HG02885 (cell line): ENCODE results near the gene GNAS.
A peak's percentile ranks its signal among the peaks of the same experiment; 100 is the strongest.

ENCODE experiments used
- ATAC-seq: cut with Tn5 transposase; IDR thresholded peaks from one replicate; pipeline ENCODE4 v1.9.1; 2021; ENCODE audit warnings: mild to moderate bottlenecking; ENCODE audit not compliant: unreplicated experiment, poor library complexity

The GNAS gene

DNA sequence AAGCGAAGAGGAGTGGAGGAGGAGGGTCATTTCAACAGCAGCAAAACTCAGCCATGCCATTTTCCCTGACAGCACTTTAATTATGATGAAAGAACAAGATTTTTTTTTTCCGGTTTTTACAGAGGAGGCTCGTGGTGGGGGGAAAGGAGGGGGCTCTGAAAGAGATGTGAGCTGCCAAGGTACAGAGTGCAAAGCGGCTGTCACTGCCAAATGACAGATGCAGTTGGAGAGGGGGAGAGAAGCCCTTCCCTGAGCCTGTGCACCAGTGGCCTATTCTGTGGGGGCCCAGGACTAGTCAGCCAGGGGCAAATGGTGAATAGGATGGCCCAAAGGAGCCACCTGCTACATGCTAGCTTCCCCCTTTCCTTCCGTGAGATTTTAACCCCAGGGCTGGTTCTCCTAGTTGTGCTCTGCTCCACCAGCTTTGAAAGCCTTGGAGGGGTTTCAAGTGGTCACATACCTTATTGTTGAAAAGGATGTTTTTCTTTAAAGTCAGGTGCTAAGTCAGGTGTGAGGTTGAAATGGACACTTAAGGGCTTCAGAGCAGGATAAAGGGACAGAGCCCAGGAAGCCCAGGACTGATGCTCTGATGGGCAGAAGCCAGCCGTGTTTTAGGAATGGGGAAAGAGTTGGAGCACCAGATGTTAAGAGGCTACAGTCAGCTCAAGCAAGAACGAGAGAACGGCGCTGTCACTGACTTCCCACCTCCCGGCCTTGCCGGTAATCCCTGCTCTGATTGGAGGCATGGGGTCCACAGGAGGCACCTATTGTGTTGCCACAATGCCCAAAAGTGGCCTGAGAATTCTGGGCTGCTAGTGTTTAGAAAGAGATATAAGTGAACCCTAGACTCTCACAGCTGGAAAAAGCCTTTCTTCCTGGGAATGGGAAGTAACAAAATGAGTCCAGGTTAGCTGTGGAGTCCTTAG, 24.8 kb downstream of the GNAS start:
- no peak for ATAC-seq

DNA sequence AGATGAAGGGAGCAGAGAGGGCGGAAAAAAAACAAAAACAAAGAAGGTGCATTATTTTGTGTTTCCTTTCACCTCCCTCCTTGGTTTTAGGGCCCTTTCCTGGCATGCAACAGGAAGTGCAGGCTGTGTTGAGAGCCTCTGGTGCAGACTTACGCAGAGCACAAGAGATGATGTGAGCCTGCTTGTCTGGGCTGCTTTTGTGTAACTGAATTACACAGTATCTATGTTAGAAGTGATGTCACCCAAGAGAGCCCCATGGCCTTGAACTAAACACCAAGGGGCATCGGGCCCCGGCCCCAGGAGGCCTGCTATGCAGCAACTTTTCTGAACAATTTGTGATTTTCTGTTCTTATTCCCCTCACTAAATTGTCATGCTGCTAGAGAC, 25.5 kb downstream of the GNAS start:
- ATAC-seq: no peak

DNA sequence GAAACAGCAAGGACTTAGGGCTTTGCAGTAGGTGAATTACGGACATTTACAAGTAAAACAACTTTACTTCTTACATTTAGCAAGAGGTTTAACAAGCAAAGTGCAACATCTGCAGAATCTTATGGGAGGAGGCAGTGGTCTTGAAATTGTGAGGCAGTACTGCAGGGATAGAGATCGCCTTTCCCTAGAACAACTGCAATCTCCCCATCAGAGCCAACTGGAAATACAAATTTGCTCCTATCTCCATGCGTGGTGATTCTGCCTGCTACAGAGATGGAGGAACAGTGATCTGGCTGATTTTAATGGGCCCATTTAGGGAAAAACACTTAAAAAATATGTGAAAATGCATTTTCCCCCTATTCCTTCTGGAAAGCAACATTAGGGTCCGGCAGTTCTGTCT, 25.9 kb downstream of the GNAS start:
- no peak for ATAC-seq

DNA sequence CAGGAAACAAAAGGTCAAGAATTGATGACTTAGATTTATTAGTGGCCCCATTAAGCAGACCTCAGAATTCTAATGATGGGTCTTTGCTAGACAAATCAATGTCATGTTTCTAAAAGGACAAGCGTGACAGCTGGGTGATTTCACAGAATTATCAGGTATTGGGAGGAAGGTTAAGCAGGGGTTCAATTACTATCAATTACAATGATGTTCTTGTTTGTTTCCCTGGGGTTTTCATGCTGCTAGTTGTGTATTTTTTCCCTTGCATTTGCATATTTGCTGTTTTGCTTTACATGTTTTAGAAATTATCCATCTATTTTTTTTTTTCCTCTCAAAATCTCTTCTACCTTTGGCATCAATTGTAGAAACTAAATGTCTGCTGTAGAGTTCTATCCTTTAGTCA, 27.9 kb downstream of the GNAS start:
- no peak for ATAC-seq

DNA sequence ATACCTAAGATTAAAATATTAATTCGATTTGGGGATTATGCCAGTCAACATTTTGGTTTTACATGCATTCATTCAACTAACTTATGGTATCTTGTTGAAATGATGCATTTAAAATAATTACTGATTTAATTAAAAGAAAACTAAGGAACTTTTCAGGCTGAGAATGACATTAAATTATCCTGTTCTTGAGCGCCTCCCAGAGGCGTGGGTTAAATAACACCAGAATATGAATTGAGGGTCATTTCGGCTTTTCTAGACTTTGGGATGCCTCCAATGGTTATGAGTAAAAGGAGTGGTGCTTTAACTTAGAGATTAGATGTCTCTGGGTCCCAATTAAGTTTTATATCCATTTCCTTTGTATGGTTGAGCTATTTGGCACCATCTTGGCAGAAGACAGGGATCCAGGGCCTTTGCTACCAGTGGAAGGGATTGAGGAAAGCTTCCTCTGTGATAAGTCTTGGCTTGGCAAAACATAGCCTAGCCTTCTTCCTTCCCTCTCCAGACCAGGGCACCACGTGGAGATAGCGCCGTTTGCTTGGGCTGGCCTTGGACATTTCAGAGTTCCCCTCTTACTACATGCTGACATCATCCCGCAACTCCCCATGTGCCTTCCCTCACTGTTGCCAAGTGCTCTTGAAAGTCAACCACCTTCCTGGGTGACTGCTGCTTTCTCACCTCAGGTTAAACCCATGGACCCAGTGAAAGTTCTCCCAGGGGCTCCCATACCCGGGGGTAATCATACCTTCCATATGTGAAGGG, 28.7 kb downstream of the GNAS start:
- ATAC-seq: no peak

DNA sequence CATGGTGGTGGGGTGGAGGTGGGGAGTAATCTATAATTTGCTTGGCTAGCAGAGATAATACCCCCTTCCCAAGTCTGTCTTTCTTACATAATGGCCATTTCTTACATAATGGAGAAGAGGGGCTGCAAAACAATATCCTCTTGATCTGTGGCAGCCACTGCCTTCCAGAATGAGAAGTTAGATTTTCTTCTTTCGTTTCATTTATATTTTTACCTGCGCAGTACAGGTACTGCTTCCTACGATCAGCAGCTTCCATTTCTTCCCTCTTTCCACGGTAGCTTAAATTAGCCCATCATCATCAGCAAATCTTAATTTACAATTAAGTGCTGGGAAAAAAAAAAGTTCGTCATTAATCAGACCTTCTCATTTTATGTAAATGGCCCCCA, 30.2 kb downstream of the GNAS start:
- no peak for ATAC-seq

DNA sequence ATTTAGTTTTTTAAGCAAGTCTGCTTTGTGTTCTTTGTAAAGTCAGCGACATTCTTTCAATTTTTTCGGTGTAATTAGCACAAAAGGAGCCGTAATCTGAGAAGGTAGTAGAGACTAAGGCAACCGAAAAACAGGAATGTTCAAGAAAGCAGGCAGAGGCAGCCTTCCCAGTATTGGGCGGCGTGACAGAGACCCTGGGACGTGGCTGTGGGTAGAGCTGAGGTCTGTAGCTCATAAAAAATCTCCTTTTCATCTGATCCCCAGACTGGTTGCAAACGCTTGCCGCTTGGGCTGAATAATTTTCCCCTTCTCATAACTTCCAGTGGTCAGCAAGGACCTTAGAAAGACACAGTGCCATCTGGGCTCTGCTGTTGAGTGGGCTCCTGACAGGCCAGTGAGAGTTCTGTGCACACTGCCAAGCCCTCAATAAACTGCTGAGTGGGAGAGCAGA, 30.8 kb downstream of the GNAS start:
- no peak for ATAC-seq

DNA sequence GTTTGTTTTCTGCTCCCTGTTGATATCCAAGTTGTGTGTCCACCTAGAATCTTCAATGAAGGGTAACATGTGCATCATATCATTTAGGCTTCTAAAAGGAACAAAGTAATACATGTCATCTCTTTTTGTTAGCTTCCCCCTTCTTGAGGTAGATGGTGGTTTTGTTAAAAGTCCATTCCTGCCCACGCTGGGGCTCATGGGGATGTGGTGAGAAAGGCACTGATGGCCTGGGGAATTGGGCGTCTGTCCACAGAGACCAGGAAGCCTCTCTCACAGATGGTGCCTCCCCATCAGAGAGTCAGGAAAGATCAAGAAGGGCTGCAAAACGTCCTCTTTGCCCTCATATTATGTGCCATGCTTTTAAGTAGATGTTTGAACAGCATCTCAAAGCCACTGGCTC, 32.5 kb downstream of the GNAS start:
- no peak for ATAC-seq

DNA sequence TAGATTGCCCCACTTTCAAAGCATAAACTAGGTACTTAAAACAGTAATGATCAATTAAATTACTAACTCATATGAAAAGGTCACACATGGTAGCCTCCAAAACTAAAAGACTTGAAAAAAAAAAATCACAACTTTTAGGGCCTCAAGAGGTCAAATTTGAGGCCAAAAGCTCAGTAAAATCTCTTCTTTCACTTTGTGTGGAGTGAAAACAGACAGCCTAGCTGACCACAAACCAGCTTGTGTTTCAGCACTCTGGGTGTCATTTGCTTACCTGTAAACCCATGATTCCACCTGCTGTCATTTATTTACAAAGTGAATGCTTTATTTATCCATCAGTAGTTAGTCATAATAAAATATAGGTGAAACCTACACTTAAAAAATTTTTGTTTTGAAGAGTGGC, 34.0 kb downstream of the GNAS start:
- ATAC-seq: no peak

DNA sequence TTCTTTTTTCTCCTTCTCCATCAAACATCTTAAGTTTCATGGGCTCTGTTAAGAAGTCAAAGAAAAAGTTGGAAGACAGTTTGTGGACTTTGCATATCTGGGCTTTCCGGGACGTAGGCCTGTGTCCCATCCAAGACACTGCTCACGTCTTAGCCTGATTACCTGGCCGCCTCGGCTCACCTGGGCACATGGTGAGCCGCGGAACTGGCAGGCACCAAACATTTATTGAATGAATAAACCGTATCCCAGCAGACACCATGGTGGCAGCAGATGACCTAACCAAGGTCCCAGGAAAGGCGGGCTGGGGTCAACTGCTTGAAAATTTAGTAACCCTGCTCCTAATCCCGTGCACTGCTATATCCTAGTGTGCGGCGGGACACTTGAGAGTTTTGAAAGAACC, 35.6 kb downstream of the GNAS start:
- no peak for ATAC-seq

DNA sequence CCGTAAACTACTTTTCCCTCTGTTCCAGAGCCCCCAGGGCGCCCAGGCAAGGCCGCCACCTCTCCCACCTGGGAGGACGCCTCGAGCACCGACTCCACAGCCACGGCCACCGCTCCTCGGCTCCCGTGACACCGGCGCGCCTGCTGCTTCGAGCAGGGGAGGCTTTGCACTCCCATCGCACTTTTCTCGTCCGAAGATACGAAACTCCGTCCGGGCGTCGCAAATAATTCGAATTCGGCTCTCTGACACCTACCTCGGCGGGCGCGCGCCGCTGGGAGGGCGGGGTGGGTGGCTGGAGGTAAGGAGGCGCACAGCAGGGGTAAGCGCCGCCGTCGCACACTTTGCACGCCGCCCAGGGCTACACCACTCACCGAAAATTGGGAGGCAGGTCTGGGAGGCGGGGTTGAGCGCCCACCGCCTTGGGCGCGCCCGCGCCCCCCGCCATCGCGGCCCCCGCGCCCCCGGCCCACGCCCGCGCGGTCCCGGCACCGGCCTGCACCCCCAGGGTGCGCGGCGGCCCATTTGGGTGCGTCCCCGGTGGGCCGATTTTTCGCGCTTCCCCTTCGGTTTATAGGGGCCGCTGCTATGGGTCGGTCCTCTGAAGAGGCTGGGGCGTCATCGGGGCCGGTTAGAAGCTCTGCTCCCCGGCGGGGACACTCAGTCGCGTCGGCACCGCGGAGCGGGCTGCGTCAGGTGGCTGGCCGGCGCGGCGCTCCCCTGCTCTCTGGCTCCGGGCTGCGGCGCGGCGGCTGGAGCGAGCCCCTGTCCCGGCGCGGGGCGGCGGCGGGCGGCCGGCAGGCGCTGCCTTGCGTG, 36.2 kb downstream of the GNAS start:
- ATAC-seq: peak; percentile 41

DNA sequence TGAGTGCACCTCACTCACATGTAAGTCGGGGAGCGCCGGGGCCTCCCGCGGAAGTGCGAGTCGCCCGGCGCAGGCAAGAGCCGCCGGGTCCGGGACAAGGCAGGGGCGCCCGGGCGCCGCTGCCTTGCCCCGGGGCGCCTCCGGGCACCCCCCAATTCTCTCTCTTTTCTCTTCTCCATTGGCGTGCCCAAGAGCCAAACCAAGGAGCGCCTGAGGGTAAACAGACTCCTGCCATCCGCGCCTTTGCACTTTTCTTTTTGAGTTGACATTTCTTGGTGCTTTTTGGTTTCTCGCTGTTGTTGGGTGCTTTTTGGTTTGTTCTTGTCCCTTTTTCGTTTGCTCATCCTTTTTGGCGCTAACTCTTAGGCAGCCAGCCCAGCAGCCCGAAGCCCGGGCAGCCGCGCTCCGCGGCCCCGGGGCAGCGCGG, 36.8 kb downstream of the GNAS start:
- no peak for ATAC-seq

DNA sequence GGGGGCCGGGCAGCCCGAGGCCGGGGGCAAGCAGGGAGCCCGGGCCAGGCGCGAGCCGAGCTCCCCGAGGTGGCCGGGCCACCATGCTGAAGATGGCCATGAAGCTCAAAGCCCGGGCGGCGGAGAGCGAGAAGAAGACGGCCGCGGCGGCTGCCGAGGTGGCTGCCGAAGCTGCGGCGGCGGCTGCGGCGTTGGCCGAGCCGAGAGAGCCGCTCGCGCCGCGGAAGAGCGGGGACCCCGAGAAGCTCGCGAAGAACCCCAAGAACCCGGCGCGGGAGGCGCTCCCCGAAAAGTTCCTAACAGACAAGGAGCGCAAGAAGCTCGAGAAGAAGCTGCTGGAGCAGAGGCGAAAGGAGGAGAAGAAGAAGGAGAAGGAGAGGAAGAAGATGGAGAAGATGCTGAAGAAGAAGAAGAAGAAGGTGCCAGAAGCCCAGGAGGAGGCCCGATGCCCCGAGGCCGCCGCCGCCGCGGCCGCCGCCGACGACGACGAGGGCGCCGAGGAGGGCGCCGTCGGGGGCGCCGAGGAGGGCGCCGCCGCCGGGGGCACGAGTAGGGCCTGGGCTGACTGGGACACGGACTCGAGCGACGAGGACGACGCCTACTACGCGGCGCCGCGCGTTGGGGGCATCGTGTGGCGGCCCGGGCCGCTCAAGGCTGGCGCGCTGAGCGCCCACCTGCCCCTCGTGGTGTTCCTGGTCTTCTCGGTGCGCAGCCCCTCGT, 37.4 kb downstream of the GNAS start:
- peak; percentile 6 for ATAC-seq

DNA sequence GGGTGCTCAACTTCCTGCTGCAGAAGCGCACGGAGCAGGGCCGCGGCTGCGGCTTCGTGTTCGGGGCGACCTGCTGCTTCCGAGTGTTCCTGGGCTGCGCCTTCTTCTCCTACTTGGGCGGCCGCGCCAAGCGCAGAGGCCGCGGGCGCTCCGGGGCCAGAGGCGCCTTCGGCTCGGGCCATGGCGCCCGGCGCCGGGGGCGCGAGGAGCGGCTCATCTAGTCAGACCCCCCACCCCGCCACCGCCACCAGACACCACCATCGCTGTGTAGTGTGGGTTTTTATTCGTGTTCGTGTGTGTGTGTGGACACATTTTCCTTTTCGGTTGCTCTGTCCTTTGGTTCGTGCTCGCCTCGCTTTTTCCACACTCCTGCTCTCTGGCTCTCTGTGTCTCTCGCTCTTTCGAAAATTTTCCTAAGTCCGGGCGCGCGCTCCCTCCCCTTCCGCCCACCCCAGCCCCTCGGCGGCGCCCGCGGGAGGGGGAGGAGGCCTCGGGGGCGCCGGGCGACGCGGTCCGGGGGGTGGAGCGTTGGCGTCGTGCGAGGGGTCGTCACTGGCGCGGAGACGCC, 38.1 kb downstream of the GNAS start:
- peak; percentile 28 for ATAC-seq

DNA sequence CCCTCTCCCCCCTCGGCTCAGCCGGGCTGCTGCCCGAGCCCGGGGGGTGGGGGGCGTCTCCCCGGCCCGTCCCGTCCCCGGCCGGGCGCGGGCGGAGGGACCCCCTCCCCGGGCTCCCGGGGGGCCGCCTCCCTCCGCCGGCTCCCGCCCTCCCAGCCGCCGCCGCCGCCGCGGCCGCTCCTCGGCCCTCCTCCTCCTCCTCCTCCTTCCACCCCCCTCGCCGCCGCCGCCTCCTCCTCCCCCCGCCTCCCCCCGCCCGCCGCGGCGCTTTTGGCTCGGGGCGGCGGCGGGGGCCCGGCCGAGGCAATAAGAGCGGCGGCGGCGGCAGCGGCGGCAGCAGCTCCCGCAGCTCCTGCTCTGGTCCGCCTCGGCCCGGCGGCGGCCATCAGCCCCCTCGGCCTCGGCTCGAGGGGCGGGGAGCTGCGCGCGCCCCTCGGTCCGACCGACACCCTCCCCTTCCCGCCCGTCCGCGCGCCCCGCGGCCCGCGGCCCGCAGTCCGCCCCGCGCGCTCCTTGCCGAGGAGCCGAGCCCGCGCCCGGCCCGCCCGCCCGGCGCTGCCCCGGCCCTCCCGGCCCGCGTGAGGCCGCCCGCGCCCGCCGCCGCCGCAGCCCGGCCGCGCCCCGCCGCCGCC, 38.7 kb downstream of the GNAS start:
- ATAC-seq: peak; percentile 30

DNA sequence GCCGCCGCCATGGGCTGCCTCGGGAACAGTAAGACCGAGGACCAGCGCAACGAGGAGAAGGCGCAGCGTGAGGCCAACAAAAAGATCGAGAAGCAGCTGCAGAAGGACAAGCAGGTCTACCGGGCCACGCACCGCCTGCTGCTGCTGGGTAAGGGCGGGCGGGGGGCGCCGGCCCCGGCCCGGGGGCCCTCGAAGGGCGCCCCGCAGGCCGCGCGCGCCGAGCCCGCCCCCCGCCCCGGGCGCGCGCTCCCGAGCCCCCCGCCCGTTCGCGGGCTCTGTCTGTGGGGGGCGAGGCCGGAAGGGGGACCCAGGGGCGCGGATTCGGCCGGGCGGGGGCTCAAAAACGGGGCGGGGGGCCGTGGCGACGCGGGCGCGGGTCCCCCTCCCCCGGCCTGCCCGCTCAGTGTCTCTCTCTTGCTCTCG, 39.2 kb downstream of the GNAS start:
- peak; percentile 2 for ATAC-seq

DNA sequence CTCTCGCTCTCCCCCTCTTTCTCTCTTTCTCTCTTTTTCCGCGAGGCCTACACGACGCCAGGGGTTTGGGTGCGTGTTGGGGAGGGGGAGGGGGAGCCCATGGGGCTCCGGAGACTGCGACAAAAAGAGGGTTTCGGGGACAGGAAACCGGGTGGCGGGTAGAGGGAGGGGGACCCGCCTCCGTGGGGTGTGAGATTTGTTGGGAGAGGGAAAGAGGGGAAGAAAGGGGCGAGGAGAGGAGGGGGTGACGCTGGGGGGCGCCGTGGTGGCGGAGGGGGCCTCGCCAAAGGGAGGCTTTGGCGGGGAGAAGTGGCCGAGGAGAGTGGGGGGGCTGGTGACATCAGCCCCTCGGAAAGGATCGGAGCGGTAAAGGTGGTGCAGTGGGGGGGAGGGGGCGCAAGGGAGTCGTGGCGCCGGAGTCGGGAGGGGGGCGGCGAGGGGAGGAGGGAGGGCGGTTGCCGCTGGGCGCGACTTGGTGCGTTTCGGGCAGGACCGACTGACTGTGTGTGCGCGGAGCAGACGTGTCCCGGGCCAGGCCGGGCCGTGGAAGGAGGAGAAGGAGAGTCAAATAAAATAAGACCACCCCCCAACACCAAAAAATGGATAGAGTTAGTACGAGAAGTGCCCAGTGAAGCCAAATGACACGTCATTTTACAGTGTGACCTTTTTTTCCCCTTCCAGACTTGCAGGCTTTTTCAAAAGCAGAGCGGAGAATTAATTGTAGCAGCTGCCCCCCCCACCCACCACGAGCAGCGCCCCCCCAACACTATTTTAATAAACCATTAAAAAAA, 39.8 kb downstream of the GNAS start:
- peak; percentile 2 for ATAC-seq

DNA sequence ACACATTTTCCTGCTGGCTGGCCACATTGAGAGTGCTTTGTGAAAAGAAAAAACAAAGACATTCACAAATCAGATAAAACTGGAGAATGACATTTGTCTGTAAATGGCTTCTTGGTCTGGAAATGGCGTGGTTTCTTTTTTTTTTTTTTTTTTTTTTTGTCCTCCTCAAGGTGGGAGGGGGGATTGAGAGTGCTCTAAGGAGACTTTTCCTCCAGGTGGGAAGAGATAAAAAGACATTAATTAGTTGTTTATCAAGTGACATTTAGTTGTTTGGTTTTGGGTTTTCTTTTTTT, 40.4 kb downstream of the GNAS start:
- no peak for ATAC-seq
